GM10248 (cell line): ENCODE results near the gene HMCN2.
"Not testable (repeated sequence)": the region's sequence is repeated elsewhere in the genome, so short reads cannot be mapped to it uniquely, and the experiment has no call there.

Experiments used
- CTCF ChIA-PET: fragments of 300-600 bp; sonication (Branson Sonifier 250); formaldehyde crosslinking; extraction: SDS; loops from one replicate; lab custom pipeline; 2021; ENCODE audit warnings: antibody characterized with exemption; lab: Yijun Ruan, JAX
- POLR2A ChIA-PET: fragments of 350-650 bp; sonication (Branson Sonifier 250); formaldehyde crosslinking; extraction: SDS; loops from one replicate; lab custom pipeline; 2020; ENCODE audit warnings: antibody characterized with exemption; lab: Yijun Ruan, JAX
- DNase-seq: peaks from one replicate; pipeline ENCODE4 v3.0.0; 2012; ENCODE audit errors: extremely low spot score
- CTCF ChIP-seq: IDR thresholded peaks from 2 replicates; pipeline ENCODE4 v1.5.1; 2012; ENCODE audit warnings: mild to moderate bottlenecking, low read depth; ENCODE audit errors: extremely low read depth, missing control alignments, control extremely low read depth

The HMCN2 gene

GRCh38 chr9:130394814-130395470 lies 129.4 kb downstream of the HMCN2 start:
- DNase-seq = no peak
- CTCF ChIA-PET = no interaction called here
- no peak for TF ChIP-seq CTCF
- POLR2A ChIA-PET = no interaction called here

GRCh38 chr9:130395810-130396435 lies 130.4 kb downstream of the HMCN2 start:
- no peak for TF ChIP-seq CTCF
- DNase-seq = no peak
- ChIA-PET CTCF (no interaction called here), POLR2A (interaction anchor here (0.5 kb wide), 1 partner anchor 1731 kb away, joined by 7 read pairs; no protein-coding TSS in a partner anchor)

- POLR2A ChIA-PET = interaction anchor here (0.5 kb wide), 1 partner anchor 1730 kb away, joined by 7 read pairs; no protein-coding TSS in a partner anchor
- CTCF ChIA-PET = no interaction called here
- no peak for DNase-seq
- TF ChIP-seq CTCF = no peak
These were observed 131.0 kb downstream of the HMCN2 start for GRCh38 chr9:130396581-130396980.

GRCh38 chr9:130398487-130399240 lies 133.1 kb downstream of the HMCN2 start:
- CTCF ChIA-PET = no interaction called here
- no peak for TF ChIP-seq CTCF
- POLR2A ChIA-PET = no interaction called here
- DNase-seq = no peak

- DNase-seq = no peak
- ChIA-PET POLR2A (interaction anchor here (0.6 kb wide), 1 partner anchor 869 kb away, joined by 3 read pairs; no protein-coding TSS in a partner anchor), CTCF (no interaction called here)
- no peak for TF ChIP-seq CTCF
These were observed 134.2 kb downstream of the HMCN2 start for GRCh38 chr9:130399768-130400167.

- POLR2A ChIA-PET = no interaction called here
- TF ChIP-seq CTCF = no peak
- DNase-seq = no peak
- CTCF ChIA-PET = interaction anchor here (1.1 kb wide), 1 partner anchor 8 kb away, joined by 3 read pairs; no protein-coding TSS in a partner anchor
These were observed 135.3 kb downstream of the HMCN2 start for GRCh38 chr9:130400870-130401269.

GRCh38 chr9:130401742-130402141 lies 136.2 kb downstream of the HMCN2 start:
- CTCF ChIA-PET = interaction anchor here (1.1 kb wide), 1 partner anchor 9 kb away, joined by 3 read pairs; no protein-coding TSS in a partner anchor
- DNase-seq, POLR2A ChIA-PET: not testable (repeated sequence)
